NCI-H526 (cell line): ENCODE measurements around the gene C15orf40.
"Not testable (repeated sequence)": the region's sequence is repeated elsewhere in the genome, so short reads cannot be mapped to it uniquely, and the experiment has no call there.

Experiments used
- DNase-seq, 2 experiments: peaks; one replicate each; lab custom pipeline; 2025; lab: John Stamatoyannopoulos, UW

The C15orf40 gene

DNA sequence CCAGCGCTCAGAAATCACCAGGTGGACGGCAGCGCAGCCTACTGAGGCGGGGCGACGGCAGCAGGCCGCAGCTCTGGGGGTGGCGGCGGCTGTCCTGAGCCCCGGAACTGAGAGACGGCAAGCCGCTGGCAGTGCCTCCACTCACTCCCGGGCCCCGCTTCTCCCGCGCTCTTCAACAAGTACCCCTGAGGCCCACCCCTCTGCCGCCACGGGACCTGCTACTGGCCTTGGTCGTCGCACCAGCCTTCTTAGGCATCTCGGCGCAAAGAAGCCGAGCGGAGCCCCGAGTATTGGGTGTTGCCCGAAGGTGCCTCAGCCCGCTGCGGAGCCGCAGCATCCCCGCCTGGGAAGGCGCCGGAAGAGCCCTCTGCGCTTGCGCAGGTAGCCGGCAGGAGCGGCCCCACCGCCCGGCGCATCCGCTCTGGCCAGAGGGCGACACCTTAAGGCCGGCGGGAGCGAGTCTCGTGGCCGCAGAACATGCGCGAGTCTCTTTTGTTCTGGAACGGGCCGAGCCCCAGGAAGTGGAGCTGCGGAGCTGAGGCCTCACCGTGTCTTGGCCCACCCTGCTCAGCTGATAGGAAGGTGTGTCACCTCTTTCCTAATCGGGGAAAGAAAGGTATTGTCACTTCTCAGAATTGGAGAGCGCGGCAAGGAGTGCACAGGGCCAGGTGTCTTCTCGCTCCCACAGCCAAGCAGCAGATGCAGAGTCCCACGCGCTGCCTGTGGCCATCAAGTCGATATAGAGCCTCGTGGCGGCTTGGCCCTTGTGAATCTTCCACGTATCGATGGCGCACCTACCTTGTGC is at the start of gene C15orf40:
Gene C15orf40, minus strand, starts transcription at position 369 of the 805 bp plus-strand sequence. Its CDS starts 32 bp downstream, at position 337.
- DNase-seq, result peak; percentile 73 to 97

- no peak for DNase-seq
Measured at GRCh38 chr15:83057696-83058376, 46.4 kb upstream of the C15orf40 start.

GRCh38 chr15:83057002-83057401 is 45.6 kb upstream of the C15orf40 start:
- DNase-seq, result no peak

GRCh38 chr15:83053151-83053550 is 41.7 kb upstream of the C15orf40 start:
- no peak for DNase-seq

GRCh38 chr15:83046558-83047127 is 35.2 kb upstream of the C15orf40 start:
- no peak for DNase-seq

- DNase-seq, result no peak
Measured at GRCh38 chr15:83044156-83044555, 32.7 kb upstream of the C15orf40 start.

- DNase-seq, result no peak
Measured at GRCh38 chr15:83039206-83039605, 27.8 kb upstream of the C15orf40 start.

GRCh38 chr15:83036253-83036652 is 24.8 kb upstream of the C15orf40 start:
- no peak for DNase-seq

GRCh38 chr15:83031234-83031633 is 19.8 kb upstream of the C15orf40 start:
- DNase-seq, result not testable (repeated sequence)

DNA sequence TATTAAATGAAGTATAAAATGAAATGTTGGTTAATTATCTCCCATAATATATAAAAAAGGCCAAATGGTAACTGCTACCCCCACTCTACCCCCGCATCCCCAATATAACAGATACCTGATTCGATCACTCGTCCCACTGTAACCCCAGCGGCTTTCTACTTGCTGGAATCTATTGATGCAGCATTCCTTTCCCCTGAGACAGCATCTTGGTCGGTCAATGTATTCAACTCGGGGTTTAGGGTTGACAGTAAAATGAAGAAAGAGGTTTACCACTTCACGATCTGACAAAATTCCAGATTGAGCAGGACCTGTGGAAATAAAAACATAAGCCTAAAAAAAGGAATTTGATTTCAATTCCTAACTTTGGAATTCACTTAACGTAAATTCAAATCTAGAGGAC is 18.6 kb upstream of the C15orf40 start:
- no peak for DNase-seq

DNA sequence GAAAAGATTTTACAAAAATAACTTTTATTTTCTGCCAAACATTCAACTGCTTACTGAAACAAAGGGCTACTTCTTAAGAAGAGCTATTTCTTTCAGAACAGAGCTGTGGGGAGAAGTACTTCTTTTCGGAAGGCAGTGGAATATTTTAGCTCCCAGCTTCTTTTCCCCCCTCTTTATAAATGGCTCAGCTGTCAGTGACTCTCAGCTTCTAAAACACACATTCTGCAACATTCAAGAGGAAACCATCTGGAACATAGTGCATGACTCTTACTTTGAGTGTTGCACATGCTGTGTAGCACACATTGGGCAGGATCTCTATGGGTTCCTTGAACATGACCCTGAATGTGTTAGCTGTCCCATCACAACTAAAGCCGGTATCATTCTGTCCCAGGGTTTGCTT is 7.0 kb upstream of the C15orf40 start:
- no peak for DNase-seq

- DNase-seq, result no peak
Measured at GRCh38 chr15:83016906-83017305, 5.5 kb upstream of the C15orf40 start.

DNA sequence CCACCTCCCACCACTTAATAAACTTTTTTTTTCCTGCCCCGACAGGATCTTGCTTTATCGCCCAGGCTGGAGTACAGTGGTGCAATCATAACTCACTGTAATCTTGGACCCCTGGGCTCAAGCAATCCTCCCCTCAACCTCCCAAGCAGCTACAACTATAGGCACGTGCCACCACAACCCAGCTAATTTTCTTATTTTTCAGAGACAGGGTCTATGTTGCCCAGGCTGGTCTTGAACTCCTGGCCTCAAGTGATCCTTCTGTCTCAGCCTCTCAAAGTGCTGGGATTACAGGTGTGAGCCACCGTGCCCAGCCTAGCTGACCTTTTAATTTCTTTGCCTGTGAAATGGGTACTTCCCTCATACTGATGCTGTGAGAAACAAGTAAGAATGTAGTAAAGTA is 3.9 kb upstream of the C15orf40 start:
- no peak for DNase-seq

- no peak for DNase-seq
Measured at GRCh38 chr15:83014205-83014653, 2.8 kb upstream of the C15orf40 start.

DNA sequence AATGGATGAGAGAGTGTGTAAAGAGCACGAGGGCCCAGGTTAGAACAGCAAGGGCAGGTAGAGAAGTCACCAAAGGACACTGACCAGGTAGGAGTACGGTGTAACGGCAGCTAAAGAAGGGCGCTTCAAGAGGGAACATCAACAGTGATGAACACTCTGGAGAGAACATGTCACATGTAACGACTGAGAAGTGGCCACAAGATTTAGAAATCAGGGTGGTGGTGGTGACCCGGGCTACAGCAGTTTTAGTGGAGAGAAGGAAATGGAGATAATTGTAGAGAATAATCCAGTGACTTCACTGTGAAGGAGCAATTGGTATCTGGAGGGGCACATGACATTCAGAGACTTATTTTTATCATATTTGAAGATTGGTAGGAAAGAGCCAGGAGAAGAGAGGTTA is 1.2 kb upstream of the C15orf40 start:
- no peak for DNase-seq

- DNase-seq, result peak in 1 of 2 experiments; percentile 36
Measured at GRCh38 chr15:83012076-83012426, 612 bp upstream of the C15orf40 start.

- peak; percentile 72 to 83 for DNase-seq
Measured at GRCh38 chr15:83010709-83011270, 649 bp downstream of the C15orf40 start.

GRCh38 chr15:83000672-83001031 is 10.8 kb downstream of the C15orf40 start:
- not testable (repeated sequence) for DNase-seq

DNA sequence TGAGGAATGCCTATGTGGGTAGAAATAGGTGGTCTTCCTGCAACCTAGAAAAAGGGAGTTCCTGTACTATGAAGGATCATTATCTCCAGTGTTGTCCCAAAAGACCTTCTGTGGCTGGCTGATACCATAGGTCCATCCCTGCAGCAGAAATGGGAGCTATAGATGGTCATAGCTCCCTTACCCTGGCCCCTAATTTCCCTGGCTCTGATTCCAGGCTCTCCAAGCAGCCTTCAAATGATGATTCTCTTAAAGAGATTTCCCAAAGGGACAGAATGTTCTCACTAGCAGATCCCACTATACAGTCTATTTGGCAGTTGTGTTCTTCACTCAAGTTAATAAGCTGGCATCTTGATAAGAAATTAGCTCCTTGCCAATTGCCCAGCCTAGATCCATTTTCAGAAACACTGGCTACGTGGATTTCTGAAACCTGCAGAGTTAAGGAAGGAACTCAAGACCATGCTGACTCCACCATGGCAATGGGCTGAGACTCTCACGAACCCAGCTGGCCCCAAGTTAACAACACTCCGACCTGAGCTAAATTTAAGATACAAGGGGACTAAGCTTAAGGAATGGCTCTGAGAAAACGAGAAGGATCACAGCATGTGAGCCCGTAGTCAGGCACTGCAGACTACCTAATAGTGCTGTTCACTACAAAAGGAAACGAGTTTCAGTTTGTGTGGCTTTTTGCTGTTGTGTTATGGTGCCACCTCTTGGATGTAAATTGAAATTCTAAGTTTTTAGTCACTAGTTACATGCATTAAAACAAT is 11.4 kb downstream of the C15orf40 start:
- peak; percentile 12 to 65 for DNase-seq

GRCh38 chr15:82999426-82999825 is 12.0 kb downstream of the C15orf40 start:
- no peak for DNase-seq

- no peak for DNase-seq
Measured at GRCh38 chr15:82995938-82996337, 15.5 kb downstream of the C15orf40 start.

- no peak for DNase-seq
Measured at GRCh38 chr15:82995076-82995475, 16.4 kb downstream of the C15orf40 start.
